HepG2 (cell line): ENCODE data around the gene MSI2. TPM values are rescaled to one million over a fixed set of nuclear protein-coding genes. Genes with fewer than 3 reads are reported as not detected.

Experiments
- FOXA1 ChIP-seq, 2 experiments: fragments of 450-650 bp in 1 of 2; sonication (generic) in 1 of 2; formaldehyde crosslinking in 1 of 2; IDR thresholded peaks; 2 replicates each; pipeline versions ENCODE4 v1.4.0 to v1.6.1; 2016 to 2020; ENCODE audit warnings: missing genetic modification reagents in 1 of 2
- FOXJ3 ChIP-seq: sonication (generic); formaldehyde crosslinking; IDR thresholded peaks from 2 replicates; pipeline ENCODE4 v1.4.0; 2020; ENCODE audit warnings: missing genetic modification reagents, mild to moderate bottlenecking, borderline replicate concordance
- GABPB1 ChIP-seq: IDR thresholded peaks from 2 replicates; pipeline ENCODE4 v1.6.1; 2016; ENCODE audit warnings: mild to moderate bottlenecking, missing genetic modification reagents, moderate library complexity, missing compliant biosample characterization
- GATA4 ChIP-seq: sonication (generic); IDR thresholded peaks from 2 replicates; pipeline ENCODE4 v1.6.1; 2016; ENCODE audit warnings: antibody characterized with exemption, low read depth, borderline replicate concordance
- GMEB1 ChIP-seq: sonication (generic); formaldehyde crosslinking; IDR thresholded peaks from 2 replicates; pipeline ENCODE4 v1.5.1; 2020; ENCODE audit warnings: missing genetic modification reagents, mild to moderate bottlenecking, borderline replicate concordance
- HNRNPK ChIP-seq: fragments of 200-400 bp; formaldehyde crosslinking; IDR thresholded peaks from 2 replicates; pipeline ENCODE4 v1.6.1; 2018; ENCODE audit warnings: low read length, low read depth, moderate library complexity, mild to moderate bottlenecking; ENCODE audit not compliant: poor library complexity, severe bottlenecking
- NCOR1 ChIP-seq: fragments of 200-600 bp; sonication (generic); IDR thresholded peaks from 2 replicates; pipeline ENCODE4 v1.7.0; 2017; ENCODE audit warnings: antibody characterized with exemption, low read length, borderline replicate concordance
- SNAPC2 ChIP-seq: sonication (generic); formaldehyde crosslinking; IDR thresholded peaks from 2 replicates; pipeline ENCODE4 v1.8.1; 2022; ENCODE audit warnings: mild to moderate bottlenecking, missing genetic modification reagents
- SSRP1 ChIP-seq: IDR thresholded peaks from 2 replicates; pipeline ENCODE4 v1.6.1; 2016; ENCODE audit warnings: control low read depth
- ZMAT3 ChIP-seq: sonication (generic); formaldehyde crosslinking; conservative IDR thresholded peaks from 2 replicates; pipeline ENCODE4 v1.7.0; 2021; ENCODE audit warnings: missing genetic modification reagents
- ZMYM2 ChIP-seq: sonication (generic); formaldehyde crosslinking; IDR thresholded peaks from 2 replicates; pipeline ENCODE4 v1.8.0; 2022; ENCODE audit warnings: mild to moderate bottlenecking, missing genetic modification reagents
- polyA plus RNA-seq, 8 experiments: library from polyadenylated mRNA; depleted of rRNA in 3 of 8; stranded (reverse) in 7 of 8; unstranded in 1 of 8; fragments of >200 nt; fragmentation: Illumina TruSeq in 4 of 8; extraction: Trizol in 4 of 8; gene quantifications; 2 replicates each; pipeline versions ENCODE4 v1.2.1 to v1.2.3, GENCODE V29; 2011 to 2016; ENCODE audit warnings: low read depth in 4 of 8, missing spikeins in 1 of 8, mixed read lengths in 1 of 8; ENCODE audit not compliant: insufficient read depth in 1 of 8
- total RNA-seq, 5 experiments: library from RNA; depleted of rRNA; stranded (reverse); fragments of >200 nt; fragmentation: Illumina TruSeq; extraction: Trizol; gene quantifications; 2 replicates each; pipeline ENCODE4 v1.2.3, GENCODE V29; 2016; ENCODE audit warnings: low read depth in 1 of 5

MSI2 gene
- total and polyA plus RNA-seq, 2 of the 13 experiments (the other 11 are each of a cell fraction or from before 2014, with no cell fraction given) = 77.5 to 78.4 TPM

DNA sequence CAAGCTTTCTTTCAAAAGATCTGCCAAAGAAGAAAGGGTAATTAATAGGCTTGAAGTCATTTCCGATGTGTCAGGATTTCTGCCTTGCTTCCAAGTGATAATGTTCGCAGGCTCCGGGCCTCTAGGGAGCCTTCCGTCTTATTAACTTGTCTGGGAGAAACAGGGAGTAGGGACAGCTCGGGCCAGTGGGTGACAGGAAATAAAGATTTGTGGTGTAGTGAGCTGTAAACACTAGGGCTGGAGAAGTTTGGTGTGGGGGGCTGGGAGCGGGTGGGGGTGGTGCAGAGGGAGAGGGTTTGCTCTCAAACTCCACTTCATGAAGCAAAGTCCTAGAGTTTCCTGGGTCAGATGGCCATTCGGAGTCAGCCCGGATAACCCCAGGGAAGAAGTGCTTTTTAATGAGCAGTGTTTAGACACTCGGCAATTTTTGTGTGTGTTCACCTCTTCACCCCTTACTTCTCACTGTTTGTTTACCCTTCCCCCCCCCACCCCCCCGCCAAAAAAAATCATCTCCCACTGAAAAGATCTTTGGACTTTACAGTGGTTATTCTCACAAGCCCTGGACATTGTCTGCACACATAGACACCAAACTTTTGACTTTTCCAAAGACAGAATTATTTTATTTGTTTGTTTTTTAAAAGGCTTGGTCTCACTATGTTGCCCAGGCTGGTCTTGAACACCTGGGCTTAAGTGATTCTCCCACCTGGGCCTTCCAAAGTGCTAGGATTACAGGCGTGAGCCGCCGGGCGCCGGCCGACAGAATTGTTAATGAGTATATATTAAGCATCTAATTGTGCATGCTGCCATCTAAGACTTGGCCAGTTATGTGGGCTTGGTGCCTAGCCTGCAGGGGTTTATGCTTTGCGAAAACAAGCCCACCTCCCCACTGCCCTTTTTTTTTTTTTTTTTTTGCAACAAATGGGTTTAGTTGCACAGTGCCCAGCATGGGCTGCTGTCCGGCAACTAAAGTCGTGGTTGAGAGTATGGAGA lies 292.4 kb downstream of the MSI2 start (continued):
- 0 out of 2 replicates have a peak, but pooled peaks have one; percentile 34 for TF ChIP-seq ZMAT3 (CRISPR knock-in tag)
- TF ChIP-seq FOXJ3 = 0 out of 2 replicates have a peak, but pooled peaks have one; percentile 14
- no peak for TF ChIP-seq GATA4
- TF ChIP-seq HNRNPK = peak; percentile 94
- TF ChIP-seq GMEB1 (CRISPR knock-in tag) = peak; percentile 42; the same call in 1 of the 2 replicates
- no peak for TF ChIP-seq SNAPC2
- TF ChIP-seq GABPB1 = peak; percentile 32
- 0 out of 2 replicates have a peak, but pooled peaks have one; percentile 31 for TF ChIP-seq SSRP1
- no peak for TF ChIP-seq FOXA1 (IDR thresholded peaks at IDR 0.05)
- TF ChIP-seq FOXA1 (CRISPR knock-in tag; IDR thresholded peaks at IDR 0.05) = peak; percentile 25; the same call in 1 of the 2 replicates
- TF ChIP-seq NCOR1 = 0 out of 2 replicates have a peak, but pooled peaks have one; percentile 37
- 0 out of 2 replicates have a peak, but pooled peaks have one; percentile 33 for TF ChIP-seq ZMYM2 (CRISPR knock-in tag)
